Gastrocnemius medialis (tissue), 4 donors: ENCODE data around the gene HSPB7. TPM values are rescaled to one million over a fixed set of nuclear protein-coding genes. Genes with fewer than 3 reads are reported as not detected.
"Not testable (repeated sequence)": the region's sequence is repeated elsewhere in the genome, so short reads cannot be mapped to it uniquely, and the experiment has no call there.

Experiments used
- ATAC-seq, 2 donors: fragments of 150-250 bp; one replicate each; pipeline ENCODE4 v1.9.1; 2016
- DNase-seq, 2 donors: peaks; one replicate each; pipeline ENCODE4 v3.0.0-alpha.2; 2019
- H3K27ac ChIP-seq, 4 donors: fragments of 200-600 bp; sonication (generic); 1 replicate in 1 of 4; 2 replicates in 3 of 4; pipeline ENCODE4 v1.5.1; 2016 to 2018; ENCODE audit warnings: mild to moderate bottlenecking in 2 of 4, moderate library complexity in 1 of 4
- H3K27me3 ChIP-seq, 3 donors: fragments of 200-600 bp; sonication (generic) in 2 of 3; 1 replicate in 1 of 3; 2 replicates in 2 of 3; pipeline versions ENCODE4 v1.5.1 to v1.6.0; 2016 to 2019; ENCODE audit warnings: mild to moderate bottlenecking in 1 of 3, moderate library complexity in 1 of 3
- H3K36me3 ChIP-seq, 2 donors: fragments of 200-600 bp; sonication (generic) in 1 of 2; one replicate each; pipeline ENCODE4 v1.5.1; 2017 to 2018
- H3K4me1 ChIP-seq, 2 donors: fragments of 200-600 bp; sonication (generic) in 1 of 2; one replicate each; pipeline ENCODE4 v1.5.1; 2016 to 2017; ENCODE audit warnings: mild to moderate bottlenecking in 2 of 2
- H3K4me3 ChIP-seq, 4 donors: fragments of 200-600 bp; sonication (generic) in 3 of 4; 1 replicate in 1 of 4; 2 replicates in 3 of 4; pipeline ENCODE4 v1.5.1; 2016 to 2019; ENCODE audit warnings: mild to moderate bottlenecking in 2 of 4
- H3K9me3 ChIP-seq, 3 donors: fragments of 200-600 bp; sonication (generic) in 2 of 3; 1 replicate in 1 of 3; 2 replicates in 2 of 3; pipeline ENCODE4 v1.5.1; 2016 to 2019
- CTCF ChIP-seq, 5 experiments: fragments of 450-650 bp in 3 of 5; fragments of 200-600 bp in 2 of 5; sonication (generic) in 2 of 5; IDR thresholded peaks in 4 of 5; conservative IDR thresholded peaks in 1 of 5; 1 replicate in 4 of 5; 2 replicates in 1 of 5; pipeline ENCODE4 v1.5.1; 2016 to 2019; ENCODE audit warnings: antibody characterized with exemption in 5 of 5, mild to moderate bottlenecking in 3 of 5, moderate library complexity in 3 of 5
- POLR2A ChIP-seq, 2 donors: fragments of 450-650 bp; IDR thresholded peaks; one replicate each; pipeline ENCODE4 v1.6.1; 2017; ENCODE audit warnings: antibody characterized with exemption in 2 of 2, mild to moderate bottlenecking in 2 of 2, moderate library complexity in 2 of 2
- in situ Hi-C, 4 donors: fragments of 200-750 bp; cut with MboI; loops; one replicate each; pipeline versions ENCODE4 v1.15.0 to v1.8.0; 2017; ENCODE audit warnings: low sequenced_read_pairs in 4 of 4
- intact Hi-C: fragments of 100-400 bp; cut with DNase I; formaldehyde crosslinking; loops from one replicate; pipeline ENCODE4 v1.15.1; 2023; ENCODE audit warnings: low total_unique reads
- total RNA-seq, 4 donors: library from RNA; depleted of rRNA; stranded (reverse); fragments of >200 nt; gene quantifications; one replicate each; pipeline versions ENCODE4 v1.1.0 to v1.2.3, GENCODE V29; 2016

Gene HSPB7
- total RNA-seq, 4 donors from 2014 or later: 355 to 1,466 (median 716) TPM

- intact Hi-C loops: no loop called here
- peaks cover 0 to 3% of the 10 kb centered on the region in 2 donors for H3K4me1 ChIP-seq
- no peak for TF ChIP-seq POLR2A (IDR thresholded peaks at IDR 0.05)
- TF ChIP-seq CTCF (IDR thresholded peaks at IDR 0.05 in 4 of 5, conservative IDR thresholded peaks at IDR 0.05 in 1 of 5): no peak
- DNase-seq: no peak
- H3K4me3 ChIP-seq: no peak overlapping the region
- ATAC-seq: no peak
- H3K27ac ChIP-seq: no peak overlapping the region
- H3K27me3 ChIP-seq: no peaks in the 10 kb centered on the region
- in situ Hi-C loops: loop anchor here in 1 of 4 donors (10.0 kb wide), 1 partner anchor 49 kb away; no protein-coding TSS in a partner anchor
- H3K36me3 ChIP-seq: no peaks in the 10 kb centered on the region
- H3K9me3 ChIP-seq: no peaks in the 10 kb centered on the region
Measured at GRCh38 chr1:16043950-16044349, 26.1 kb upstream of the HSPB7 start.

DNA sequence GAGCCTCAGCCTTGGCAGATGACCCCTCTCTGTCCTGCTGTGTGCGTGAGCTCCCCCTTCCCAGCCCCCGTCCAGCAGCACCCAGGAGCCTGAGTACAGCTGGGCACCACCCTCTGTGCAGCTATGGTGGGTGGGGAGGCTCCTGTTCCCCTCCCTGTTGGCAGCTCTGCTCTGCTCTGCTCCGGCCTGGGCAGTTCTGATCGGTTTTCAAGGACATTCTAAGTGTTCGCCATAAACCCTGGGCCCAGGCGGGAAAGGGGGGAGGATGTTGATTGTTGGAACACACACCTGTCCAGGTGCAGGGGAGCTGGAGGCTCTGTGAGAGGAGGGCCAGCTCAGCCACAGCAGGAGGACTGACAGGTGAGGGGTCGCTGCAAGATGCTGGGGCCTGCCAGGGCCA, 25.7 kb upstream of the HSPB7 start, which contains the start of gene CLCNKB:
TSS of gene CLCNKB (plus strand) at position 262 of the 400 bp plus-strand sequence. CDS start 711 bp downstream, outside the sequence.
- ATAC-seq: no peak
- intact Hi-C loops: no loop called here
- no peaks in the 10 kb centered on the region for H3K4me1 ChIP-seq
- no peaks in the 10 kb centered on the region for H3K36me3 ChIP-seq
- in situ Hi-C loops: loop anchor here in 1 of 4 donors (10.0 kb wide), 1 partner anchor 49 kb away; no protein-coding TSS in a partner anchor
- no peak for TF ChIP-seq CTCF (IDR thresholded peaks at IDR 0.05 in 4 of 5, conservative IDR thresholded peaks at IDR 0.05 in 1 of 5)
- no peak for DNase-seq
- H3K27me3 ChIP-seq: no peaks in the 10 kb centered on the region
- no peak within 1 kb of the TSS for H3K4me3 ChIP-seq
- no peak within 1 kb of the TSS for H3K27ac ChIP-seq
- no peaks in the 10 kb centered on the region for H3K9me3 ChIP-seq

DNA sequence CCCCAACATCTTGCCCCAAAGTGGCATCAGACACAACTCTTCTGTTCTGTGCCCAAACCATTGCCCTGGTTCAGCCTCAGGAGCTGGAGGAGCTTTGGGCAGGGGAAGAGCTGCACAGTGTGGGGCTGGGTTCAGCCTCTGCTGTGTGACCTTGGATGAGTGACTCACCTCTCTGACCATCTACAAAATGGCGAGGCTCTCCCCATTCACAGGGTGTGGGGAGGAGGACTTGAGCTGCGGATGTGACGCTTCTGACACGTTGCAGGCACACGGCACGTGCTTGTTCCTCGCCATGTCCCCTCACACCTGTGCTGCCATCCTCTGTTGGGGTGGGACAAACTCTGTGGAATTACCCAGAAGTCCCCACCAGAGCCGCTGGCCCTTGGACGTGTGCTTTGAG, 24.8 kb upstream of the HSPB7 start:
- H3K4me1 ChIP-seq: not testable (repeated sequence)

GRCh38 chr1:16042096-16042495, 24.3 kb upstream of the HSPB7 start:
- Histone ChIP-seq H3K27ac (no peak overlapping the region), H3K36me3 (no peaks in the 10 kb centered on the region), H3K4me1 (no peaks in the 10 kb centered on the region), H3K9me3 (no peaks in the 10 kb centered on the region), H3K27me3 (no peaks in the 10 kb centered on the region), H3K4me3 (no peak overlapping the region)
- ATAC-seq: no peak
- TF ChIP-seq CTCF (IDR thresholded peaks at IDR 0.05 in 4 of 5, conservative IDR thresholded peaks at IDR 0.05 in 1 of 5) (no peak), POLR2A (IDR thresholded peaks at IDR 0.05) (no peak)
- intact Hi-C loops (no loop called here), in situ Hi-C loops (loop anchor here in 1 of 4 donors (10.0 kb wide), 1 partner anchor 47 kb away; no protein-coding TSS in a partner anchor)
- DNase-seq: no peak

More for the DNA sequence above, 24.8 kb upstream of the HSPB7 start:
- H3K27ac ChIP-seq, DNase-seq, H3K27me3 ChIP-seq, intact Hi-C loops, H3K9me3 ChIP-seq, H3K36me3 ChIP-seq, H3K4me3 ChIP-seq: not testable (repeated sequence)
- peak in 1 of 2 donors; percentile 72 for ATAC-seq
- in situ Hi-C loops: loop anchor here in 1 of 4 donors (10.0 kb wide), 1 partner anchor 48 kb away; no protein-coding TSS in a partner anchor

- intact Hi-C loops: no loop called here
- no peaks in the 10 kb centered on the region for H3K9me3 ChIP-seq
- no peaks in the 10 kb centered on the region for H3K36me3 ChIP-seq
- H3K4me3 ChIP-seq: no peak overlapping the region
- no peaks in the 10 kb centered on the region for H3K27me3 ChIP-seq
- DNase-seq (no peak), ATAC-seq (no peak)
- H3K4me1 ChIP-seq: no peaks in the 10 kb centered on the region
- H3K27ac ChIP-seq: no peak overlapping the region
- in situ Hi-C loops: loop anchor here in 1 of 4 donors (10.0 kb wide), 1 partner anchor 46 kb away; no protein-coding TSS in a partner anchor
- TF ChIP-seq CTCF (IDR thresholded peaks at IDR 0.05 in 4 of 5, conservative IDR thresholded peaks at IDR 0.05 in 1 of 5) (no peak), POLR2A (IDR thresholded peaks at IDR 0.05) (no peak)
Measured at GRCh38 chr1:16041200-16041599, 23.4 kb upstream of the HSPB7 start.

DNA sequence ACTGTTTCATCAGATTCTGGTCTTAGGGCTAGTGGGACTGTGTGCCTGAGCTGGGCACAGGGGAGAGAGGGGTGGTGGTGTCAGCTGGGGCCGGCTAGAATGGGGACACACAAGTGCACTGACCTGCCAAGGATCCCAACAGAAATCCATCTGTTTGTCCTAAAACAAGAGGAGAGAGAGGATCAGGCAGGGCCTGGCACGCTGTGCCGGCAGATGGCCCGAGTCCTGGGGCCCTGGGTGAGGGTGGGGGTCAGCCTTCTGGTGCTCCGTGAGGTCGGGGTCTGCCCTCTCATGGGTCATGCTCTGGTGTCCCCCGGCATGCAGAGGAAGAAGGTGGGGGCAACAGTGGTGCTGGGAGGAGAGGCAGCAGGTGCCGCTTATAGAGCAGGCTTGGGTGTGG, 22.0 kb upstream of the HSPB7 start:
- H3K9me3 ChIP-seq, H3K27ac ChIP-seq, H3K4me3 ChIP-seq, H3K27me3 ChIP-seq, H3K36me3 ChIP-seq, ATAC-seq, intact Hi-C loops, DNase-seq, H3K4me1 ChIP-seq: not testable (repeated sequence)
- in situ Hi-C loops: loop anchor here in 1 of 4 donors (10.0 kb wide), 1 partner anchor 45 kb away; no protein-coding TSS in a partner anchor
